Measurements from ENCODE around the gene IPO5. TPM values are rescaled to one million over a fixed set of nuclear protein-coding genes. Genes with fewer than 3 reads are reported as not detected.

The IPO5 gene
- total RNA-seq, 1 donor from 2014 or later: 161 TPM

- no peak for DNase-seq (ENCODE audit: low read depth)
Measured at GRCh38 chr13:98056839-98057410, 103.5 kb downstream of the IPO5 start.

DNA sequence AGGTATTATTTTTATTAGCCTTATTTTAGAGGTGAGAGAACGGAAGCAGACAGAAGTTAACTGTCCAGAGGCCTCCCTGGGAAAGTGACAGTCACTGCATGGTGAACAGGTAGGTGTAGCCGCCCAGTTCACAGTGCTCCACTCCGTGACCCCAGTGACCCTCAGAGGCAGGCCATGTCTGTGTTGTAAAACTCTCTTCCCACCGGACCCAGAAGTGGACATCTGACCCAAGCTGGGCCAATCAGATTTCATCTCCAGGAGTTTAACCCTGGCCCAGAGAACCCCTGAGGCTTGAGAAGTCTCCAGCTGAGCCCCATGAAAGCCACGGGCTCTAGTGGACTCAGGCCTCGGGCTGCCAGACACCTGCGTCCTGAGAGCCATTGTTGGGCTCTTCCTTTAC is 105.8 kb downstream of the IPO5 start:
- no peak for DNase-seq (ENCODE audit: low read depth)

- no peak for DNase-seq (ENCODE audit: low read depth)
Measured at GRCh38 chr13:98060282-98060681, 106.8 kb downstream of the IPO5 start.

GRCh38 chr13:98065468-98065867 is 112.0 kb downstream of the IPO5 start:
- DNase-seq (ENCODE audit: low read depth): no peak

DNA sequence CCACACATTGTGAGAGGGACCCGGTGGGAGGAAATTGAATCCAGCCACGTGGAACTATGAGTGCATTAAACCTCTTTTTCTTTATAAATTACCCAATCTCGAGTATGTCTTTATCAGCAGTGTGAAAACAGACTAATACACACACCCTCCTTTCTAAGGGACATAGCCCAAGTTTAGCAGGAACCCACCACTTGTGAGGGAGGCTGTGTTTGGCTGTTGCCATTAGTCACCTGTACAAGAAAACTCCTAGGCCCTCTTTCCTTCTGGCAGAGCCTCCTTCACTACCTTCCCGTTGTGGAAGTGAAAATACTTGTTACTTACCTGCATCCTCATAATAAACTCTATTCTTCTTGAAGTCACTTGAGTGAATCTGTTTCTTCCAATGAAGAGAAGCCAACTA is 113.2 kb downstream of the IPO5 start:
- no peak for DNase-seq (ENCODE audit: low read depth)

GRCh38 chr13:98068521-98068920 is 115.0 kb downstream of the IPO5 start:
- no peak for DNase-seq (ENCODE audit: low read depth)

- DNase-seq (ENCODE audit: low read depth): no peak
Measured at GRCh38 chr13:98069985-98070384, 116.5 kb downstream of the IPO5 start.

- no peak for DNase-seq (ENCODE audit: low read depth)
Measured at GRCh38 chr13:98071316-98071715, 117.8 kb downstream of the IPO5 start.

DNA sequence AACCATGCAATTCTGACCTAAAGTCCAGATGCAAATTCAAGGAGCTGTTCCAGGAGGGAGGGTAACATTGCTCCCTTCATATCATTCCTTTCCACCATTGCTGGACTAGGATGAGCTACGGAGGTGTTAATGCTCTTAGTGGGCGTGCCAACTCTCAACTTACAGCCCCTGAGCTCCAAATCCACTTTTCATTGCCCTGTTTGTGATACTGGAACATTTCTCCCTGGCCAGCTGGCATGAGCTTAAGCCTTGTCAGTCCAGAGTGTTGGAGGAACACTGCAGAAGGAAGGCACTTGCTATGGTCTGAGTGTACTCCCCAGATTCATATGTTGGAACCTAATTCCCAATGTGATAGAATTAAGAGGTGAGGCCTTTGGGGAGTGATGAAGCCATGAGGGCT is 119.0 kb downstream of the IPO5 start:
- DNase-seq (ENCODE audit: low read depth): no peak

Other genes starting within 250 kb of the IPO5 start
- 51.4 and 261 TPM in 2 replicates for gene FARP1, start 189.4 kb downstream of the IPO5 start, total RNA-seq
- not detected in 2 replicates for gene RNF113B, start 223.6 kb downstream of the IPO5 start, total RNA-seq